Measurements from ENCODE around the gene PRDM16.

The PRDM16 gene

GRCh38 chr1:3324704-3325535 lies 255.9 kb downstream of the PRDM16 start:
- TF ChIP-seq CTCF (IDR thresholded peaks at IDR 0.05; ENCODE audit: low read depth, low read length), result no peak
- TF ChIP-seq MYC (IDR thresholded peaks at IDR 0.05; ENCODE audit: low read depth, low read length), result no peak
- TF ChIP-seq POLR2A (IDR thresholded peaks at IDR 0.05; ENCODE audit: extremely low read depth, insufficient read length), result no peak
- TF ChIP-seq MAX (IDR thresholded peaks at IDR 0.05; ENCODE audit: low read depth, low read length), result no peak
- no peak for DNase-seq (ENCODE audit: low read depth)
- H3K4me3 ChIP-seq (ENCODE audit: low read depth, low read length), result no peak overlapping the region

- no peak overlapping the region for H3K4me3 ChIP-seq (ENCODE audit: low read depth, low read length)
- no peak for DNase-seq (ENCODE audit: low read depth)
- no peak for TF ChIP-seq POLR2A (IDR thresholded peaks at IDR 0.05; ENCODE audit: extremely low read depth, insufficient read length)
- TF ChIP-seq CTCF (IDR thresholded peaks at IDR 0.05; ENCODE audit: low read depth, low read length), result no peak
- no peak for TF ChIP-seq MAX (IDR thresholded peaks at IDR 0.05; ENCODE audit: low read depth, low read length)
- TF ChIP-seq MYC (IDR thresholded peaks at IDR 0.05; ENCODE audit: low read depth, low read length), result no peak
Measured at GRCh38 chr1:3326516-3327388, 257.7 kb downstream of the PRDM16 start.

- no peak for DNase-seq (ENCODE audit: low read depth)
- no peak overlapping the region for H3K4me3 ChIP-seq (ENCODE audit: low read depth, low read length)
- no peak for TF ChIP-seq CTCF (IDR thresholded peaks at IDR 0.05; ENCODE audit: low read depth, low read length)
- no peak for TF ChIP-seq MYC (IDR thresholded peaks at IDR 0.05; ENCODE audit: low read depth, low read length)
- no peak for TF ChIP-seq POLR2A (IDR thresholded peaks at IDR 0.05; ENCODE audit: extremely low read depth, insufficient read length)
- TF ChIP-seq MAX (IDR thresholded peaks at IDR 0.05; ENCODE audit: low read depth, low read length), result no peak
Measured at GRCh38 chr1:3327389-3327702, 258.3 kb downstream of the PRDM16 start.

GRCh38 chr1:3327936-3328590 lies 259.1 kb downstream of the PRDM16 start:
- no peak overlapping the region for H3K4me3 ChIP-seq (ENCODE audit: low read depth, low read length)
- no peak for TF ChIP-seq MAX (IDR thresholded peaks at IDR 0.05; ENCODE audit: low read depth, low read length)
- TF ChIP-seq POLR2A (IDR thresholded peaks at IDR 0.05; ENCODE audit: extremely low read depth, insufficient read length), result no peak
- no peak for TF ChIP-seq CTCF (IDR thresholded peaks at IDR 0.05; ENCODE audit: low read depth, low read length)
- TF ChIP-seq MYC (IDR thresholded peaks at IDR 0.05; ENCODE audit: low read depth, low read length), result no peak
- DNase-seq (ENCODE audit: low read depth), result no peak

- DNase-seq (ENCODE audit: low read depth), result no peak
- no peak overlapping the region for H3K4me3 ChIP-seq (ENCODE audit: low read depth, low read length)
- TF ChIP-seq POLR2A (IDR thresholded peaks at IDR 0.05; ENCODE audit: extremely low read depth, insufficient read length) (no peak), MYC (IDR thresholded peaks at IDR 0.05; ENCODE audit: low read depth, low read length) (no peak), CTCF (IDR thresholded peaks at IDR 0.05; ENCODE audit: low read depth, low read length) (no peak), MAX (IDR thresholded peaks at IDR 0.05; ENCODE audit: low read depth, low read length) (no peak)
Measured at GRCh38 chr1:3329640-3330281, 260.8 kb downstream of the PRDM16 start.
